DLD1 (cell line): ENCODE data around the gene HUNK.

Experiments used
- in situ Hi-C: cut with HindIII; loops from 2 replicates; pipeline ENCODE4 v1.10.0; 2017; ENCODE audit warnings: low sequenced_read_pairs

Gene HUNK

DNA sequence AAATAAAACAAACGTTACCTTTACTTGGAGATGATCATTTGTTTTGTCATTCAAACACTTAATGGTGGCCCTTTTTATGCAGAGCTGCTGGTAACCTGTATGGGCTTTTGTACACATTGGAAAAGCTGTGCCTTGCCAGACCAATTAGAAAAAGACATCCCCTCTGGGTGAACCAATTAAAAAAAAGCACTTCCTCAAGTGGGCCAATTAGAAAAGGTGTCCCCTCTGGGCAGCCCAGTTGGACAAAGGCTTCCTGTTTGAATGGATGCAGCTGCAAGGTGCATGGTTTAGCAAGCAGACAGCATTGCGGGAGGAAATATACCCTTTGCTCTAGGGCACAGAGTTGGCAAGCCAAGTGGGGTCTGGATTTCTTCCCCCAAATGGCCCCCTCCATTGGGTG lies 21.6 kb downstream of the HUNK start:
- in situ Hi-C loops: no loop called here

DNA sequence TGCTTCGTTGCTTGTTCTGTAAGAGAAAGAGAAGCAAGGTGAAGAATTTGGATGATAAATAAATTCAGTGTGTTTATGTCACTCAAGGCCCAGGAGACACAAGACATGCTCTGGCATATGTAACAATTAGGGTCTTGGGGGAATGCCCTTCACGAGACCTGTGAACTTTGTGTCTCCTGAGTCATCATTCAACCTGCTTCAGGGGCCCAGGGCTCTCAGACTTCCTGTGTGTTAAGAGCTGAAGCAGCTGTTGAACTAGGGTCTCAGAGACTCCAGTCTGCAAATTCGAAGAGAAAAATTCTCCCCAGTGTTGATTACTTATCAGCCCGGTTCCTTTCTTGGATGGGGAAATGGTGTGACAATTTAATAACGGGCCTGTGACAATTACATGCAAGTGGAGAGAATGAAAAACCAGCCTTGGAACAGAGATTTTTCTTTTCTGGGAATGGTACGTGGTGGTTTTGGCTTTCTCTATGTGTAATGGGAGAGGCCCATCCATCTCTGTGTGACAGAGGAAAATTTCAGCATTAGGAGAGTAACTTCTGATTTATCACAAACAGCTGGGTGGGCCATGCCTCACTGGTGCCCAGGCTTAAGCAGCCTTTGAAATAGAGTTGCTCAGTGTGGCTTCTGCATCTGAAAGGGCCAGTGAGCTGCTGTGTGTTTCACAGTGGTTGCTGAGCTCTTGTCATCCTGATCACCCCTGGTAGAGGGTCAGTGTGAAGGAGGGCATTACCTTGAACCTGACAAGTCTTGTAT lies 22.4 kb downstream of the HUNK start:
- in situ Hi-C loops: no loop called here

- in situ Hi-C loops: no loop called here
Measured at GRCh38 chr21:31896019-31896418, 23.2 kb downstream of the HUNK start.

- in situ Hi-C loops: no loop called here
Measured at GRCh38 chr21:31897311-31897710, 24.5 kb downstream of the HUNK start.

DNA sequence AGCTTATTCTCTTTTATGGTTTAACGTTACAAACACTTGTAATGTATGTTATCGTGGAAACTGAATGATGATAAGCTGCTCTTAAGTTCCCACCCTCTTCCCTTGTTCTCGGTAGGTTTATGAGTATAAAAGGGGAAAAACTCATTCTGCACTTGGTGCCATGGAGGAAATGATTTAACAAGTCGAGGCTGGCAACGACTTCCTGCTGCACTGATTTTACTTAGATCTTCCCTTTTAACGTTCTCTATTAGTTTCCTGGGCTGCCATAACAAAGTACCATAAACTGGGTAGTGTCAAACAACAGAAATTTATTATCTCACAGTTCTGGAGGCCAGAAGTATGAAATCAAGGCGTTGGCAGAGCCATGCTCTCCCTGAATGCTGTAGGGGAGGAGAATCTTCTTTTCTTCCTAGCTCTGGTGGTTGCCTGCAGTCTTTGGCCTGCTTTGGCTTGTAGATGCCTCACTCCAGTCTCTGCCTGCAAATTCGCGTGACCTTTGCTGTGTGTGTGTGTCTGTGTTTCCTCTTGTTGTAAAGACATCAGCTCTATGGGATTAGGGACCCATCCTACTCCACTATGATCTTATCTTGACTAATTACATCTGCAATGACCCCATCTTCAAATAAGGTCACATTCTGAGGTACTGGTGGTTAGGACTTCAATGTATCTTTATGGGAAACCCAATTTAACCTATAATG lies 26.3 kb downstream of the HUNK start:
- in situ Hi-C loops: no loop called here

- in situ Hi-C loops: no loop called here
Measured at GRCh38 chr21:31900121-31900895, 27.5 kb downstream of the HUNK start.

- in situ Hi-C loops: no loop called here
Measured at GRCh38 chr21:31901315-31901714, 28.5 kb downstream of the HUNK start.

- in situ Hi-C loops: no loop called here
Measured at GRCh38 chr21:31902438-31902837, 29.6 kb downstream of the HUNK start.

DNA sequence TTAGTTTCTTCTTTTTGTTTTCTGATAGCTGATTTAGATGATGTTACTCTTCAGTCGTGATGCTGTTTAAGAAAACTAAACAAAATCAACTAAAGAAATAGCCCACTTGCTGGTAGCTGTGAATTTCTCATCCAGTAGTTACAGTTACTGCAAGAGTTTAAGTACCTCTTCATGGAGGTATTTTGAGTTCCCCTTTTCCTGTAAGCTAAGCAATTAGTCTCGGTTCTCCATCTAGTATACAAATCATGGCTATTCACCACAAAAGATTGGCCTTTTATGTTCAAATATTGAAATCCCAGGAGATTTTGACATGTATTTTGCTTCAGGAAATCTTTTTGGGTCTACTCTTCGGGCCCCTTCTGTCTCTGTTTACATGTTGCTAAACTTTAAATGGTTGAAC lies 31.1 kb downstream of the HUNK start:
- in situ Hi-C loops: no loop called here

GRCh38 chr21:31905503-31906451 lies 33.0 kb downstream of the HUNK start:
- in situ Hi-C loops: no loop called here

DNA sequence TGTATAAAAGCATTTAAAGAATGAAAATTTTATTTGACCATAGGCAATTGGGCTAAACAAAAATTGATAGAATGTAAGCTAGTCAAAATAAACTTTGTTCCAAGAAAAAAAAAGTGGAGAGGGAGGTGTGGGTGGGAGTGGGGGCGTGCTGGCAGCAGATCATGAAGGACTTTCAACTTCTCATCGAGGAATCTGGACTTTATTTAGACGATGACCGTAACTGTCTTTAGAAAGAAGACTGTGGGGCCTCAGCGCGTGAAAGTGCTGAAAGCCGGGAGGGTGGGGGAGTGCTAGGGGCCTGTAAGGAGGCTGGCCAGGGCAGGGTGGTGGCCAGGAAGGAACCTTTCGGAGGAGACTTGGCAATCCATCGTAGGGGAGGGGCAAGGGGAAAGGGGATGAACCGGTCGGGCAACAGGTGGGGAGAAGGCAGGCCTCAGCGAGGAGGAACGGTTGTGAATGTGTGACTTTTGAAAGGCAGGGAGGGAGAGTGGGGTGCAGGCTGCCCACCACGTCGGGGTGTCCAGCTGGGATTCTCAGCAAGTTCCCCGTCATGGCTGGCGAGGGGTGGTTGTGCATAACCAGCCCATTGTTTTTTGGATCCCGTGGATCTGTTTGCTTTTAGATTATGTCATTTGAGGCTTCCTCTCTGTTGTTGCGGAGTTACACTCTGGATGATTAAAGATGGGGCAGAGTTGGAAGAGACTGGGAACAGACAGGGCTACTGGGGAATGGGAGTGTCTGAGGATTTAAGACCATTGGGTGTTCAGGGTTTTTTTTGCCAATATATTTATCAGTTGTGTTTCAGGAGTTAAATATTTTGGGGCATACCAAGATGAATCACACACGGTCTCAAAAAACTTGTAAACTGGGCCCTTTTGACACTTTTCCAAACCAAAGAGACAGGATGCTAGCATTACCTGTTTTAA lies 35.5 kb downstream of the HUNK start:
- in situ Hi-C loops: no loop called here

DNA sequence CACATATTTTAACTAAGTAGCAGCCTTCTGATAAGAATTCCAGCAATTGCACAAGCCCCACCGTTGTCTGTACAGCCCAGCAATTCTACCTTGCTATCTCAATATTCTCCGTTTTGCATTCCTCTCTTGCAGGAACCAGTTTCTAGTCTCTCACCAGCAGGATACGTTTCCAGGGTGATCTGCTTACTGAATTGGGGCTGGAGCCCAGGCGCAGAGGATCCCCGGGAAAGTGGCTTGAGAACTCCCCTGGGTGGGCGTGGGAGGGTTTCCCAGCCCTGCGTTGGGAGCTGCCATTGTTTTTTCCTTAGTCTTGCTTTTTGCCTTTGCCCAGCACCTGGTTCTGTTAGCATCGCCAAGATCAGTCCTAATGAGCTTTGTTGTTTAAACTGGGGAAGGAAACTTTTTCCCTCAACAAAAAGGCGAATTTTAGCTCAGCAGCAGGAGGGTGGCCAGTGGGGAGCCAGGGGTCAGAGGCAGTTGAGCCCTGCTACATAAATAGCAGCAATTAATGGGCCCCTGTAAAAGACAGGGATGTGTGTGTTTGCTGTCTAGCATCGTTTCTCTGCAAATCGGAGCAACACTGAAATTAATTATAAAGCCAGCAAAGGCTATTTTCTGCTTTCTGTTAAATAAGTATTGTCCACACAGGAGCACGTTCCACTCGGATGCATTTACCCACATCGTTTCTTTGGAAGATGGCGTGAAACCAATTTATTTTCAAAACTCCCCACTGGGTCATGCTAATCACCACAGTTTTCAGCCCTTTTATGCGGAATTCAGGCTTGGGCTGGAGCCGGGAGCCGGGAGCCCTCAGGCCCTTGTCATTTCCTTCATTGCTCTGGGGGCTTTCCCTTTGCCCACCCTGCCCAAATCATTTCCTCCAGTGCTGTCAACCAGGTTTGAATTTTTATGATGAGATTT lies 36.6 kb downstream of the HUNK start:
- in situ Hi-C loops: no loop called here

GRCh38 chr21:31910074-31910470 lies 37.3 kb downstream of the HUNK start:
- in situ Hi-C loops: no loop called here

DNA sequence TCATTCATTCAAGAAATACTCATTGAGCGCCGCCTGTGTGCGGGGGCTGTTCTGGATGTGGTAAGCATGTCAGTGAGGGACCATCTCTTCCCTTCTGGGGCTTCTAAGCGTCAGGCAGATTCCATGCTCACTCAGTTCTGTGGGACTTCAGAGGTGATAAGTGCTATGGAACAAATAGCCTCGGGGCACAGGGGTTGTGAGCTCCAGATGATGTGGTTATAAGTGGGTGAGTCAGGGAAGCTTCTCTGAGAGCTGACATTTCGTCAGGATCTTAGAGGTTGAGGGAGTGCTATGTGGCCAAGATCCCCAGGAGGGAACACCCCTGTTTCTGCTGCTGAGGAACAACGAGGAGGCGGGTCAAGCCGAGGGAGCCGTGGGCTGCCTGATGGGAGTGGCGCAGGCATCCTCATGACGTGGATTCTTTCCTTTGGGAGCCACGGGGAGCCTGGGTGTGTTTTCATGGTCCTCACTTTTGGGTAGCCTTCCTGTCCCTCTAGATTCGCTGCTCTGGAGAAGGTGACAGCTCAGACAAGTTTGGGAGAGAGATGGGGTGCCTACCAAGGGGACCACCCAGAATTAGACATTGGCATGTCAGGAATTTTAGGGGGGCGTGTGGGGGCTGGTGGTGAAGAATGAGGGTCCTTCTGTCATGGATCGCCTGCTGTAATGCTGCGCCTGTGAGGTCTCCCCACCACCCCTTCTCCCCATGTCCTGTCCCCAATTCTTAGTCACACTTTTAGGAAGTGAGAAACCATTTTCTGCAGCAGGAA lies 38.5 kb downstream of the HUNK start:
- in situ Hi-C loops: no loop called here

- in situ Hi-C loops: no loop called here
Measured at GRCh38 chr21:31912501-31912900, 39.7 kb downstream of the HUNK start.

DNA sequence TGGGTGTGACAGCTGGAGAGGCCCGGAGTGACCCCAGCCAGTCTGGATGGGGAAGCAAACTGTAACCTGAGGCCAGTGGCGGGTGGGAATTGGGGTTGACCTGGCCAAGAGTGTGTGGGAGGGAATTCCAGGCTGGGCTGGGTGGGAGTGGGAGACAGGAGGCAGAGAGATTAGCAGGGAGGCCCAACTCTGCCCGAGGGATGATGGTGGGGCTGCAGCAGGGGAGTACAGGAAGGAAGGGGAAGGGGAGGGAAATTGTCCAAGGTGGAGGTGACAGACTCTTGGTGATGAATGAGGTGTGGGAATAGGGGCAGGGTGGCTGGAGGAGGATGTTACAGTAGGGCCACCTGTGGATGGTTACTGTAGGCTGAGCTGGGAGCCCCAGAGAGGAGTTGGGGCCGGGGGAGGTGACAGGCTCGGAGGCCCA lies 40.4 kb downstream of the HUNK start:
- in situ Hi-C loops: no loop called here

DNA sequence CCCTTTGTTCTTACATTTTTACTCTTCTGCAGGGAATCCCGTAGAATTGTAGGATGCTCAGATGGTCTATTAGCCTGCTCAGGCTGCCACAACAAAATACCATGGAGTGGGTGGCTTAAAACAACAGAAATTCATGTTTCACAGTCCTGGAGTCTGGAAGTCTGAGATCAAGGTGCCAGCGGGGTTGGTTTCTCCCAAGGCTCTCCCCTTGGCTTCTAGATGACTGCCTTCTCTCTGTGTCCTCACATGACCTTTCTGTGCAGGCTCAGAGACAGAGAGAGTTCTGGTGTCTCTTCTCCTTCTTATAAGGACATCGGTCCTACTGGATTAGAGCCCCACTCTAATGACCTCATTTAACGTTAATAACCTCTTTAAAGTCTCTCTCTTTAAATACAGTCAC lies 41.7 kb downstream of the HUNK start:
- in situ Hi-C loops: no loop called here

- in situ Hi-C loops: no loop called here
Measured at GRCh38 chr21:31915566-31915965, 42.7 kb downstream of the HUNK start.
